ENCODE measurements around the gene ING3.
A peak's percentile ranks its signal among the peaks of the same experiment; 100 is the strongest.
"Not testable (repeated sequence)": the region's sequence is repeated elsewhere in the genome, so short reads cannot be mapped to it uniquely, and the experiment has no call there.

The ING3 gene

DNA sequence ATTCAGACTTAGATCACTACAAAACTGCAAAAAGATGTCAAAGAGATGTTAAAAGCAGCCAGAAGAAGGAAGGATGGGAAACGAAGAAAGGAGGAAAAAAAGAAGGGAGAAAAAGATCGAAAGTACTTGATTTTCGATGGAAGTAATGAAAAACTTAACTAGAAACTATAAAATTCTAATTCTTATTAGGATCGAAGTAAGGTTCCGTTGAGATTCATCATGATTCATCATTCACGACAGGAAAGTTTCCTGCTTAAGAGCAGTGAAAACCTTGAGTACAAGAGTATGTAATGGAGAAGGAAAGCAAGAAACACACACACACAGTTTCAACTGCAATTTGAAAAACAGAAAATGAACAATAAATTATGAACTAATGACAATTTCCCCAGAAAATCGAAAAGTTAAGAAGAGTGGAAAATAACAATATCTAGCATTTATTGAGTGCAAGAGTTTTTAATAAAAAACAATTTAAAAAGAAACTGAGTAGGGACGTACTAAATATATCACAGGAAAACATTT is 1.1 kb upstream of the ING3 start:
- DNase-seq (ENCODE audit: low read depth, low spot score): no peak
- no peak overlapping the region for H3K27ac ChIP-seq

DNA sequence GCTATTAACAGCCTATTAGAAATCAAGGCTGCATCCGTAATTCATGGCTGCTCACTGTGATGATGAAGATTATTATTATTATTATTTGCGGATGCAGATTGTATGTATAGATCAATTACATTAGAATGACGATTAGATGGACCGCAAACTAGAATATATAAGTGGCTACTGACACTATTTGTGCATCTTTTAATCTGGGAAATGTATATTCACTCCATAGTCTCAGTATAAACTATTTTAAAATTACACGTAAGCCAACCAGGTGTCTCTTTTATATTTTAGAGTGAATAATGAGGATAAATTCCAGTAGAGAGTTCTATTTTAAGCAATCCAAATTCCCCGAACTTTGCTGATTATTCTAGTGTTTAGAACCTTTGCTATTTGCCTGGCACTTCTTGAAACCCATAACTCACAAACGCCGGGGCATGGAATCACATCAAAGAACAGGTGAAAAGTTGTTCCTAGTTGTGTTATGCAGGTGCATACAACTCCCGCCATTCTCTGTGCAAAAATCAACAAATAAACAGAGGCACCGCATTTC is 509 bp upstream of the ING3 start:
- H3K27ac ChIP-seq: peak overlapping the region; percentile 90
- DNase-seq (ENCODE audit: low read depth, low spot score): no peak

DNA sequence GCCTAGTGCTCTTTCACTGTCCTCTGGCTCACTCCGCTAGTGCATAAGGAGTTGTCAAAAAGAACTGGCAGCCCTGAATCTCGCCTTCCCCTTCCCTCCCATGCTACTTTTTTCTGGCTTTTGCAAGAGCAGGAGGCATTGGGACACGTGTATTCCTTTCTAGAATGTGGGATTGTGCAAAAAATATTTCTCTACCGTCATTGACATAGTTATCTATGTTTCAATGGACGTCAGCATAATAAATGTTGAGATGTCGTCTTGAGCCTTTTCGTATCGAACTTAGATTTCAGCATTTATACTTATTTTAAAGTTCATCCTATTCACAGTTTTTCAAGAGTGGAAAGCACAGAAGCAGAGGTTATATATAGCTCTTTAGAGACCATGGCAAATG is 727 bp downstream of the ING3 start:
- no peak for DNase-seq (ENCODE audit: low read depth, low spot score)
- H3K27ac ChIP-seq: peak overlapping the region; percentile 90

DNA sequence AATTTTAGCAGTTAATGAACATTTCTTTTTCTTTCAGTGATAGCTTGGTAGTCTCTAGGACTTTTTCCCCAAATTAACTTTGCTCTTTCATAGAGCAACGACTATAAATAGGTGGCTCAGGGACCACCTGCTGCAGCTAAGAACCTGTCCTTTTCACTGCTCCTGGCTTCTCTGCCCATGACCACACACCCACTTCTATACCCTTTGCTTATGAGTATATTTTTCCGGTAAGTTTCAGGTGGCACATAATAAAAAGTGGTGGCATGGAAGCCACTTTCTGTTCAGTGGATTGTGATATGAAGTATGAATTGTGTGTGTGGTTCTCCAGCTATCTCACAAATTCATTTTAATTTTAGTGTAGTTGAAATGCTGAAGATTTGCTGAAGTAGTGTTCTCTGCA is 1.2 kb downstream of the ING3 start:
- no peak overlapping the region for H3K27ac ChIP-seq
- DNase-seq (ENCODE audit: low read depth, low spot score): no peak

DNA sequence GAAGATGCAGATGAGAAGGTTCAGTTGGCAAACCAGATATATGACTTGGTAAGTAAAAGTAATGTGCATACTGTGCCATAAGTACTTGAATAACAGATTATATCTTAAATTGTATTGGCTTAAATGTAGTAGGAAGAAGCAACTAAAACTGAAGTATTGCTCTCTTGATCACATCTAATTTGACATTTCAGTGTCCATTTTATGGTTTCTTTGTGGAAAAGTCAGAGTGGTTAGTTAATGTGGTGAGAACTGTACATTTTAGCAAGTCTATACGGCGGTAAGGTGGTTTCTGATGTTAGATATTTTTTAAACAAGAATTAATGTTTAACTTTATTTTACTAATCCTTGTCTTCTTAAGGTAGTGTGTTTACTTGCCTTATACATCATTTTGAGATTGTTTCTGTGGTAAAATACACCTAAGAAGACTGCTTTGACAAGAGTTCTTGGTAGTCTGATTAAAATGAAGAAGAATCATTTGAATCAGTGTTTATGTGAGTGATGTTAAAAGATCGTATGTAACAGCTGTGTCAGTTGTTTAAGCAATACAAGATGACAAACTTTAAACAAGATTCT is 5.1 kb downstream of the ING3 start:
- no peak for DNase-seq (ENCODE audit: low read depth, low spot score)
- H3K27ac ChIP-seq: no peak overlapping the region

DNA sequence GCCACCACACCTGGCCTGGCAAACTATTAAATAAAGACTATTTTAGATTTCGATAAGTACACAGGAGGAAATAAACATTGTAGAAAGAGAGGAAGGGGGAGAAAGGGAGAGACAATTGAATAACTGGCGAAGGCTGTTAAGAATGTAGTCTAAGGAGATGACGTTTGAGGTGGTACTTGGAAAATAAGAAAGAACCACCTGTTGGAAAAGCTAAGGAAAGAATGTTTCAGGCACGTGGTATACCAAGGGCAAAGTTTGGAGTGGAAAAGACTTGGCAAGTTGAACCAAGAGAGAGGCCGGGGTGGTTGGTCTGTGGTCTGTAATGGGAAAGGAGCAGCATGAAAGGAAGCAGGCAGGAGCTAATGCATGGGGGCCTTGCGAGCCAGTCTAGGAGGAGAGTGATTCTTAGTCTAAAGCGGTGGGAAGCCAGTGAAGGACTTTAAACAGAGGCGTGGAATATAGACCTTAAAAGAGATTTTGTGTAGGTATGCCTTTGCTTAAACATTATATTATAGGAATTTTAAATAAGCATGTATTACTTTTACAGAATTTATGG is 9.4 kb downstream of the ING3 start:
- DNase-seq (ENCODE audit: low read depth, low spot score): no peak
- no peak overlapping the region for H3K27ac ChIP-seq

DNA sequence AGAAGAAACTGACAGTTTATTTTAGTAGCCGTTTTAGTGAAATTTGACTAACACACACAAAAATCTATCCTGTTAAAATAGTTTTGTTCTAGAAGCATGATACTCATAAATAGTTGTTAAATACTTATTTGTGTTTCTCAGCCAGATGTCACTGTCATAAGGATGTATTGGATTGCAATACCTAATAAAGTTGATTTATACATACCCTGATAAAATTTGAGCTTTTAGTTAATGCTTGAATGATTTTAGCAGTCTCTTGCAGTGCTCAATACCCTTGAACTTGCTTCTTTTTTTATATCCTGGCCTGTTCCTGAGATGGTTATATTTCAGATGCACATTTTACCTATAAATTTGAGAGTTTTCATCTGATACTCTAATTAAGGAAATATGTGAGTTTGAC is 10.1 kb downstream of the ING3 start:
- H3K27ac ChIP-seq: no peak overlapping the region
- DNase-seq (ENCODE audit: low read depth, low spot score): no peak

DNA sequence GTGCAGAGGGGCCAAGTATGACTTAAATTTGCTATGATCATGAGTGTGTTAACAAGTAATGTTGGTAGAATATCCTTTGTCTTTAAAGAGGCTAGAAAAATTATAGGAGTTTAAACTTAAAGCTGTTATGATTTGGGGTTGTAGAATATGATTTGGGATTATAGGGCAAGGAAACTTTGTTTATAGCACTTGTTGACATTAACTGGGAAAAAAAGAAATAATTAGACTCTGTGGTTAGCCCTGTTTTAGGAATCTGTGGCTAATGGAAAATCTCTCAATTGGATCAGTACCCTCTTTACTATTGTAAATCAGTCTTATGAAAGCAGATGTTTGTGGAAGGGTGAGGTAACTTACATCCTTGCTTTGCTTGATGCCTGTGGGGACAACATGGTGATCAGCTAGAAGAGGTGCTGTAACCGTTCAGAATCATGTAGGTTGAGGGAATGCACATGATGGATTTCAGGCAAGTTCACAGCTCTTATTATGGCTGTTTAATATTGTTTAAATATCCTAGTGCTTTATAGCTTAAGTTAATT is 11.1 kb downstream of the ING3 start:
- no peak overlapping the region for H3K27ac ChIP-seq
- no peak for DNase-seq (ENCODE audit: low read depth, low spot score)

DNA sequence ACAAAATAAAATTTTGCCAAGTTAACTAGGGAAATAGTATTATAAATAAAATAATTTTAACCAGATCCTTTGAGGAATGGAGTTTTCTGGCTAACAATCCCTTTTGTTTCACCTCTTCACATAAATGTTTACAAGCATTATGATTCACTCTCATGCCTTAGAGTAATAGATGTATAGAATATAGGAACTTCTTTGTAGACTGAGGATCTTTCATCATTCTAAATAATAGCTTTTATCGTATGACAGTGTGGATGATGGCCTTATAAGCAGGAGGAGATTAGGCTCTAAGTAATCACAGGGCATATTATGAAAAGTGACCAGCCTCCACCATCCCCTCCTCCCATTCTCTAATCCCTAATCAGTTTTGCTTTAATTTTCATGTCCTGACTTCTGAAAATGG is 13.5 kb downstream of the ING3 start:
- H3K27ac ChIP-seq: no peak overlapping the region
- DNase-seq (ENCODE audit: low read depth, low spot score): no peak

DNA sequence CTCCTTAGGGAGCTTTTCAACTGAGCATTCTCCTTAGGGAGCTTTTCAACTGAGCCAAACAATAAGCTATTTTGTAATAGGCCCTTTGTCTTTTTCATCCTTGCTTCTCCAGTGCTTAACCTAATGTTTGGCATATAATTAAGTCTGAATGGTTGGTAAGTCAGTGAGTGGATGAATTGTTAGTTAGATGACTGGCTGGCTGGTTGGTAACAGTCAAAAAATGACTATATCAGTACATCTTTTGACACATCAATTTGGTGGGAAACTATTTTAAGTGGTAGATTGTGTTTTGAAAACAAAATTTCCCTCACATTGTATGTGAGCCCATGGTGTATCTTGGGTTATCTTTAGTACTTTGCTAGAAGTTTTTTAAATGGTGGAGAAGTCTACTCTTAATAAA is 16.4 kb downstream of the ING3 start:
- DNase-seq (ENCODE audit: low read depth, low spot score): no peak
- H3K27ac ChIP-seq: no peak overlapping the region

DNA sequence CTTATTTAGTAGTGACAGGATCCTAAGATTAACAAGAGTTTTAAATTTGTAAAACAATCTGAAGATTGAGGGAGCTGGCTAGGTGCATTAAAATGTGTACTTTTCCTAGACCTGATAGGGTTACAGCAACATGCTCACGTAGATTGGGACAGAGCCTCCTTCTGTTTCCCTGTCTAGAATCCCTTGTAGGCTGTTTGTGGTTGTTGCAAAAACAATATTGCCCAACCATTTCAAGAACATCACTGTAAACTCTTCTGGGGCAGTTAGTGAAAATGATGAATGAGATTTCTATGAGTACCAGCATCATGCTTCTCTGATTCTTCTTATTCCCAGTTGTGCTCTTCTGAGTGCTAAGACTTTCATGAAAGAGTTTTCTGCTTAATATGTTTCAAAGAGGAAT is 23.3 kb downstream of the ING3 start:
- DNase-seq (ENCODE audit: low read depth, low spot score): no peak
- no peak overlapping the region for H3K27ac ChIP-seq

DNA sequence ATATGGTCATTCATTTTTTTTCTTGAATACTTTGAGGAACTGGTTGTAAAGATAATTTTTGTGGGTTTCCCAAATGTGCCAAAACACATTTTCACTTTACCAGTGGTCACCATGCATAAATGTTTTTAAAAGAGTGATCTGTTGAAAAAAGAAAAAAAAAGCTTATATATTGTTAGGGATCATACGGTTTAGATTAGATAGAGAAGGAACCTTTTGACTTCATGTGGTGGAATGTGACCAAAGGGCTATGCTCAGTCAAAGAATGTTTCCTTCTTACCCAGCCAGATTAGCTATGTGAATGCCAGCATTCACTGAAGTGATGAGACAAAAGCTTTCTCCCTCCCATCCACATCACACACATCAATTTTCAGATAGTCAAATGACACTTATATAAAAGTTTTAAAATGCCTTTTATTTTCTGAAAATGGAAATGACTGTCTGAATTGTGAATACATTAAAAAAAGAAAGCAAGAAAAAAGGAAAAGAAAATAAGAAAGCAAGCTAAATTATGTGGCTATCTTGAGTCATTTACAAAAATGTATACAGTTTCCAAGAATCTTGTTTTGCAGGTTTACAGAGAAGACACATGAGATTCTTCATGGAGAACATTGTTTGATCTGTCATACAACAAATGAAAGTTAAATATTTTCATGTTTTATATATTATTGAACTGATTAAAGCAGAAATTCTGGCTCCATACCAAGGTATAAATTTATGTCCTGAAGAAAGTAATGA is 29.4 kb downstream of the ING3 start:
- no peak overlapping the region for H3K27ac ChIP-seq
- DNase-seq (ENCODE audit: low read depth, low spot score): no peak

DNA sequence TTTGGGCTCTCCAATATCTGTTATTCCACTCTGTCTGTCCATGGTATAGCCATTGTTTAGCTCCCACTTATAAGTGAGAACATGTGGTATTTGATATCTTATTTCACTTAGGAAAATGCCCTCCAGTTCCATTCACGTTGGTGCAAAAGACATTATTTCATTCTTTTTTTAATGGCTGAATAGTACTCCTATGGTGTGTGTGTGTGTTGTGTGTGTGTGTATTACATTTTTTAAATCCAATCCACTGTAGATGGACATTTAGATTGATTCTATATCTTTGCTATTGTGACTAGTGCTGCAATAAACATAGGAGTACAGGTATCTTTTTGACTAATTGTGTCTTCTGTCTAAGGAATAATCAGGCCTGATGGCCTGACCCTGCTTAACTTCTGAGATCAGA is 30.5 kb downstream of the ING3 start:
- no peak for DNase-seq (ENCODE audit: low read depth, low spot score)
- H3K27ac ChIP-seq: no peak overlapping the region

DNA sequence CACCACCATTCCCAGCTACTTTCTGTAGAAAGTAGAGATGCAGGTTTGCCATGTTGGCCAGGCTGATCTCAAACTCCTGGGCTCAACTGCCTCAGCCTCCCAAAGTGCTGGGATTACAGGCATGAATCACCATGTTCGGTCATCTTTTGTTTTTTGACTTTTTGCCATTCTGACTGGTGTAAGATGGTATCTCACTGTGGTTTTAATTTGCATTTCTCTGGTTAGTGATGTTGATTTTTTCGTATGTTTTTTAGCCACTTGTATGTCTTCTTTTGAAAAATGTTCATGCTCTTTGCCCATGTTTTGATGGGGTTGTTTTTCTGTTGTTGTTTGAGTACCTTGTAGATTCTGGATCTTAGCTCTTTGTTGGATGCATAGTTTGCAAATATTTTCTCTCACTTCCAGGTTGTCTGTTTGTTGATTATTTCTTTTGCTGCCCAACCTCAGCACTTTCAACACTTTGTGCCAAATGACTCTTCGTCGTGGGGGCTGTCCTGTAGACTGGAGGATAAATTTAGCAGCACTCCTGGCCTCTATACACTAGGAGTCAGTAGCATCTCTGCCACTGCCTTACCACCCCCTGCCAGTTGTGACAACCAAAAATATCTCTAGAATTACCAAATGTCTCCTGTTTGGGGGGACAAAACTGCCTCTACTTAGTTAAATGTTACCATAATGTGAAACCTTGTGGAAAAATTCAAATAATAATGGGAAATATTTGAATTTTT is 31.5 kb downstream of the ING3 start:
- no peak overlapping the region for H3K27ac ChIP-seq
- DNase-seq (ENCODE audit: low read depth, low spot score): peak; percentile 3

DNA sequence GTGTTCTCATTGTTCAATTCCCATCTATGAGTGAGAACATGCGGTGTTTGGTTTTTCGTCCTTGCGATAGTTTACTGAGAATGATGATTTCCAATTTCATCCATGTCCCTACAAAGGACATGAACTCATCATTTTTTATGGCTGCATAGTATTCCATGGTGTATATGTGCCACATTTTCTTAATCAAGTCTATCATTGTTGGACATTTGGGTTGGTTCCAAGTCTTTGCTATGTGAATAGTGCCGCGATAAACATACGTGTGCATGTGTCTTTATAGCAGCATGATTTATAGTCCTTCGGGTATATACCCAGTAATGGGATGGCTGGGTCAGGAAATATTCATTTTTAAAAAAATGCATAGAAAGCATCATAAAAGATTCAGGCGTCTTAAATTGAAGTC is 33.0 kb downstream of the ING3 start:
- not testable (repeated sequence) for DNase-seq (ENCODE audit: low read depth, low spot score)

DNA sequence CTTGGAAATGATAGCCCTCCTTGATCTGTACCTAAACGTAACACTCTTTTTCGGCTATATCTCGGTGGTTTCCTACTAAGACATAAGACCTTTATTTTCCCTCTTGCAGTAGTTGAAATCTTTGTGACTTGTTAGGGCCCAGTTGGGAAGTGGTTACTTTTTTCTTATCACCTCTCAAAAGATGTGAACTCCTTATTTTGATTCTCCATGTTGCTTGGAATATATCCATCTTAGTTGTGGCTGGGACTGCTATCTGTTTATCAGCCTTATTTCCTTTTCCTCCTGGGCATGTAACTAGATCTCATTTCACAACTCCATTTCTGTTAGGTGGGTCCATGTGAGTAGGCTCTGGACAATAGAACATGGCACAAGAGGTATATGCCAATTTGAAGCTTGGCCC is 33.8 kb downstream of the ING3 start:
- no peak for DNase-seq (ENCODE audit: low read depth, low spot score)
- no peak overlapping the region for H3K27ac ChIP-seq

More for the DNA sequence above, 33.0 kb downstream of the ING3 start:
- not testable (repeated sequence) for H3K27ac ChIP-seq

DNA sequence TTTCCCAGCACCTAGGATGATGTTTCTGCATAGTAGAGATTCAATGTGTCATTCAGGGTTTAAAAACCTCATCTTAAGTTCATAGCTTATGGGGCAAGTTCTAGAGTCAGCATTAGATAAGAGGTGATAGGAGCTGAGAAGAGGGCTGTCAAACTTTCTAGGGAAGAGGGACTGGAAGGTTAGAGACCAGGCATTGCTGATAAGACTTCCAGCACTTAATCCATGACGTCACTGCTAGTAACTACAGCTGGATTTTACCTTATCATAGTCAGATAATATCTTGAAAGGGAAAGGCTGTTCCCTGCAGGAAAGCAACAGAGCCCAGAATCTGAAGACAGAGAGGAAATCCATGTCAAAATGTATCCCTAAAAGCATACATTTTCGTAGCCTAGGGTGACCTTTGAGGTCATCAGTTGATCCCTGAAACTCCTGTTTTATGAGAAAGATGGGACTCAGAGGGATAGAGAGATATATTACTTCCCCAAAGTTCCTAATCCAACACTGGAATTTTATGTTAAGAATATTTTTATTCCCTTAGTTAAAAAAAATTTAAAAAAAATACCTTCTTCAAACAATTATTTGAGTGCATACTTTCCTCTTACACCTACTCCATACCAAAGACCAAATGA is 34.7 kb downstream of the ING3 start:
- no peak overlapping the region for H3K27ac ChIP-seq
- DNase-seq (ENCODE audit: low read depth, low spot score): no peak

DNA sequence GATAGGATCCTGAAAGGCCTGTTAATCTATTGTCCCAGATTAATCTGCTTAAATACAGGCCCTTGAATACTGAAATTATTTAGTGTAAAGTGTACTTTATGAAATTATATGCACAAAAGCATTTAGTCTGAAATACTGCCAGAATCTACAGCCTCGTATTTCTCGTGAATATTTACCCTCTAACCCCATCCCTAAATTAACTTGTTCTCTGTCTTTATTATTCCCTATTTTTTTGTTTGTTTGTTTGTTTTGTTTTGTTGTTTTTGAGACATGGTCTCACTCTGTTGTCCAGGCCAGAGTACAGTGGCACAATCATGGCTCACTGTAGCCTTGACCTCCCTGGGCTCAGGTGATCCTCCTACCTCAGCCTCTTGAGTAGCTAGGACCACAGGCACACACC is 35.3 kb downstream of the ING3 start:
- DNase-seq (ENCODE audit: low read depth, low spot score): no peak
- H3K27ac ChIP-seq: no peak overlapping the region

DNA sequence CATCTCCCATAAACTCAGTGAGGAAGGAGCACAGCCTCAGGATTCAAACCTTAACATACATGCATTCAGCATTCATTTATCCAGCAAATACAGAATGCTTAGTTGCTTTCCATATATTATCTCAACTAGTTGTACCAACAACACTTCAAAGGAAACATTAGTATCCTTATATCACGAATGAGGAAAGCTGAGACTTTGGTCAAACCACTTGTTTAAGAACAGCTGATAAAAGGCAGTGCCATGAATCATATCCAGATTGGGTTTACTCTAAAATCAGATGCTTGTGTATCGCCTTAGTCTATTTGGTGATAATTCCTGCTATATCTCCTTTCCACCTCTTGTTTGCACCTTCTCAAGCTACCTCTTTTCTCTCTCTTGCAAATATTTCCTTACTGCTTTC is 36.1 kb downstream of the ING3 start:
- no peak for DNase-seq (ENCODE audit: low read depth, low spot score)
- no peak overlapping the region for H3K27ac ChIP-seq

DNA sequence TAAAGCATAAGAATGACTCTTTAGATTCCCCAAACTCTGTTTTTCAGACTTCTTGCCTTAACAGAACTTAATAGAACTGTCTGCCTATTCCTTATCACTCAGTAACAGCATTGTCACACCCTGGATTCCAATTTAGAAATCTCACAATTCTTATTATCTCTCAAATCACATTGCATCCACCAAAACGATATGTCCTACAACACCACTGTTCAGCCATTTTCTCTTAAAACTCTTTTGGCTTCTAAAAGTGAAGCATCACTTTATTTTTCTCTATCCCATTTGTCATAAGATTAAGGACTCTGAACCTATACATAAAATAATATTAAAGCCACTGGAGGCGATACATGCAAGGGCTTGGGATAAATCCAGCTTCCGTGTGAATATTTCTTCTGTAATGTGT is 36.7 kb downstream of the ING3 start:
- H3K27ac ChIP-seq: no peak overlapping the region
- DNase-seq (ENCODE audit: low read depth, low spot score): no peak
